RWPE2 (cell line): ENCODE data around the gene PARP12.

Source experiments
- ATAC-seq: fragments of 200-7000 bp; cut with Tn5 transposase; 3 replicates; pipeline ENCODE4 v1.9.1; 2021; ENCODE audit warnings: low read depth
- DNase-seq: peaks from one replicate; pipeline ENCODE4 v3.0.0-alpha.2; 2020; ENCODE audit warnings: low spot score
- H3K27ac ChIP-seq: fragments of 450-650 bp; 2 replicates; pipeline ENCODE4 v1.5.1; 2017; ENCODE audit warnings: mild to moderate bottlenecking; ENCODE audit not compliant: poor library complexity, severe bottlenecking
- H3K27me3 ChIP-seq: fragments of 250-450 bp; sonication (Bioruptor Pico); 2 replicates; pipeline ENCODE4 v1.5.1; 2021; ENCODE audit warnings: mild to moderate bottlenecking, moderate library complexity; ENCODE audit not compliant: insufficient read depth, poor library complexity, severe bottlenecking
- H3K36me3 ChIP-seq: fragments of 250-450 bp; sonication (Bioruptor Pico); 2 replicates; pipeline ENCODE4 v1.5.1; 2020; ENCODE audit warnings: low read depth, mild to moderate bottlenecking, moderate library complexity
- H3K4me1 ChIP-seq: fragments of 250-450 bp; sonication (Bioruptor Pico); 2 replicates; pipeline ENCODE4 v1.5.1; 2021; ENCODE audit warnings: mild to moderate bottlenecking, moderate library complexity; ENCODE audit not compliant: insufficient read depth, poor library complexity, severe bottlenecking
- H3K4me3 ChIP-seq: fragments of 250-450 bp; sonication (Bioruptor Pico); 2 replicates; pipeline ENCODE4 v1.5.1; 2021; ENCODE audit warnings: mild to moderate bottlenecking, moderate library complexity; ENCODE audit not compliant: severe bottlenecking
- H3K9me3 ChIP-seq: fragments of 250-450 bp; sonication (Bioruptor Pico); 2 replicates; pipeline ENCODE4 v1.5.1; 2021; ENCODE audit warnings: mild to moderate bottlenecking, moderate library complexity; ENCODE audit not compliant: severe bottlenecking
- TF ChIP-seq, protein P1 (sequence below): fragments of 450-650 bp; IDR thresholded peaks from one replicate; pipeline ENCODE4 v1.5.1; 2017; ENCODE audit warnings: mild to moderate bottlenecking, moderate library complexity; ENCODE audit not compliant: poor library complexity, severe bottlenecking

PARP12 gene

DNA sequence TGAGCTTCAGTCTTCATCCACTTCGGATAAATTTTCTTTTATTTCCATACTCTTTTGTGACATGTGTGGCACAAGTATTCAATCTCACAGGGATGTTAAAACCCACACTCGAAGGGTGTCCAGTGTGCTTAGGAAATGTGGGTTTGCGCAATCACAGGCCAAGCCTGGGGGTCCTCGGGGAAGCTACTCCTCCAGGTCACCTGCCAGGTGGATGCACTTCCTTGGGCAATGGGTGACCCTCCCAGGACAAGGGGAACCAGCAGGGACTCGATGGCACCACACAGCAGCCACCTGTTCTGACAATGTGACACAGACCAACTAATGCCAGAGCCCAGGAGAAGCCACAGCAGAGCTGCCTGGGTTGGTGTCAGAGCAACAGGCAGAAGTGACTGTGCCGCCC, 39.0 kb downstream of the PARP12 start:
- TF ChIP-seq, protein P1, sequence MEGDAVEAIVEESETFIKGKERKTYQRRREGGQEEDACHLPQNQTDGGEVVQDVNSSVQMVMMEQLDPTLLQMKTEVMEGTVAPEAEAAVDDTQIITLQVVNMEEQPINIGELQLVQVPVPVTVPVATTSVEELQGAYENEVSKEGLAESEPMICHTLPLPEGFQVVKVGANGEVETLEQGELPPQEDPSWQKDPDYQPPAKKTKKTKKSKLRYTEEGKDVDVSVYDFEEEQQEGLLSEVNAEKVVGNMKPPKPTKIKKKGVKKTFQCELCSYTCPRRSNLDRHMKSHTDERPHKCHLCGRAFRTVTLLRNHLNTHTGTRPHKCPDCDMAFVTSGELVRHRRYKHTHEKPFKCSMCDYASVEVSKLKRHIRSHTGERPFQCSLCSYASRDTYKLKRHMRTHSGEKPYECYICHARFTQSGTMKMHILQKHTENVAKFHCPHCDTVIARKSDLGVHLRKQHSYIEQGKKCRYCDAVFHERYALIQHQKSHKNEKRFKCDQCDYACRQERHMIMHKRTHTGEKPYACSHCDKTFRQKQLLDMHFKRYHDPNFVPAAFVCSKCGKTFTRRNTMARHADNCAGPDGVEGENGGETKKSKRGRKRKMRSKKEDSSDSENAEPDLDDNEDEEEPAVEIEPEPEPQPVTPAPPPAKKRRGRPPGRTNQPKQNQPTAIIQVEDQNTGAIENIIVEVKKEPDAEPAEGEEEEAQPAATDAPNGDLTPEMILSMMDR = no peak
- H3K27me3 ChIP-seq = no peaks in the 10 kb centered on the region
- no peaks in the 10 kb centered on the region for H3K4me1 ChIP-seq
- no peaks in the 10 kb centered on the region for H3K9me3 ChIP-seq
- H3K36me3 ChIP-seq = peaks cover 28% of the 10 kb centered on the region
- ATAC-seq = no peak
- DNase-seq = no peak
- no peak overlapping the region for H3K4me3 ChIP-seq
- no peak overlapping the region for H3K27ac ChIP-seq

DNA sequence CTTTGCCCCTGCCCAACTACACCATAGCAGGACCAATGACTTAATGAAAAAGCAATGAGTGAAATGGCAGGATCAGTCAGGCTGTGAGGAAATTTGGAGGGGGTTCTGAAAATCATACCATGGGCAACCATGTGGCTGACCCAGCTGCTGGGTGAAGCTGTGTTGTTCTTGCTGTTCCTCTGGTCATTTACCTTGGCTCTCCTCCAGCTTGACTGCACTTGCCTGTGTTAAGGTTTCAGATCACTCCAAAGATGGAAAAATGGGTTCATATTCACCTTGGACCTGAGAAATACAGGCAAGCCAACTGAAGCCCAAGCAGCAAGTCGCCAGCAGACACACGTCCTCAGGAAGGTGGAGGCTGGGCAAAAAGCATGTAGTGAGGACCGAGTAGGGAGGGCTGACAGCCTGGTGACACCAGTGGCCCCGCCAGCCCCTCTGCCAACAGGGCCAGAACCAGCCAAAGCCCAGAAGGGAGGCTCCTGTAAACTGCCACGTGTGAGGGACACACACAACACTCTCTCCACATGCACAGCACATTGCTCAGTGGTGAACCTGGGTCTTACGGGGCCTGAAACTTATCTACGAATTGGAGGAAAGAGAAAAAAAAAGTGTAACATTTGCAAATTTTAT, 40.1 kb downstream of the PARP12 start:
- Histone ChIP-seq H3K27ac (no peak overlapping the region), H3K27me3 (no peaks in the 10 kb centered on the region), H3K4me1 (no peaks in the 10 kb centered on the region), H3K9me3 (no peaks in the 10 kb centered on the region), H3K36me3 (peaks cover 24% of the 10 kb centered on the region), H3K4me3 (no peak overlapping the region)
- TF ChIP-seq, protein P1 = no peak
- DNase-seq (no peak), ATAC-seq (no peak)

DNA sequence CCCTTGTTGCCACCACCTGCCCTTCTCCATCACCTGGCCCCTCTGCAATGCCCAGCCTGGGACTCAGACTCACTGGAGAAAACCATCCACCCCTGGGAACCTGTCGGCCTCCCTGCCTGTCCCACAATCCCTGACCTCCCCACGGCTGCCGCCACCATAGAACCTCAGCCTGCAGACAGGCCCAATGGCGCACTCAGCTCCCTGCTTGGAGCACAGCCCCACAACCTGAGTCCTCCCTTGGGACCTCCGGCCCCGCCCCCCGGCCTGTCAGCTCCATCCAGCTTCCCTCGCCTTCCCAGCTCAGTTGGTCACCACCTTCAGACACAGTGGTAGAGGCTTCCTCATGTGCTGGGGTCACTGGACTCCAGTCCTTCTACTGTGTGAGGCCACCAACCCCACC, 41.1 kb downstream of the PARP12 start:
- no peak overlapping the region for H3K4me3 ChIP-seq
- DNase-seq = no peak
- H3K27ac ChIP-seq = no peak overlapping the region
- H3K36me3 ChIP-seq = peaks cover 19% of the 10 kb centered on the region
- no peaks in the 10 kb centered on the region for H3K4me1 ChIP-seq
- TF ChIP-seq, protein P1 = no peak
- H3K9me3 ChIP-seq = no peaks in the 10 kb centered on the region
- no peaks in the 10 kb centered on the region for H3K27me3 ChIP-seq
- no peak for ATAC-seq

- Histone ChIP-seq H3K27ac (no peak overlapping the region), H3K4me3 (no peak overlapping the region), H3K36me3 (peaks cover 7% of the 10 kb centered on the region; the same call in 1 of the 2 replicates), H3K9me3 (no peaks in the 10 kb centered on the region), H3K27me3 (no peaks in the 10 kb centered on the region), H3K4me1 (no peaks in the 10 kb centered on the region)
- TF ChIP-seq, protein P1 = no peak
- DNase-seq = no peak
- ATAC-seq = no peak
Measured at GRCh38 chr7:140019606-140020005, 43.1 kb downstream of the PARP12 start.

DNA sequence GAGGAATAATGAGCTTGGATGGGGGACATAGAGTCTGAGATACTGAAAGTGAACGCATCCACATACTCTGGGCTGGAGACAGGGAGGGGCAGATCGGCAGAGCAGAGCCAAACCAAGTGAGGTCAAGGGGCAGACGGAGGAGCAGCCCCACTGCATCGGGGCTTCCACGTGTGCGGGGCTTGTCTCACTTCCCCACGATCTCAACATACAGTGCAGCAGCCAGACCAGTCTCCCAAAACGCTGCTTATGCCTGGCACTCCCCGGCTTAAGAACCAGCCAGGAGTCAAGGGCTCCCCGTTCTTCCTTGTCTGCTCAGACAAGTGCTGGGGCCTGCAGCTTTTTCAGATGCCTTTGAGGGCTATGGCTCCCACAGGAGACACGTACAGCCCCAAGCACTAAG, 43.6 kb downstream of the PARP12 start:
- Histone ChIP-seq H3K9me3 (no peaks in the 10 kb centered on the region), H3K4me3 (no peak overlapping the region), H3K27me3 (no peaks in the 10 kb centered on the region), H3K36me3 (peaks cover 2% of the 10 kb centered on the region; the same call in 1 of the 2 replicates), H3K27ac (no peak overlapping the region), H3K4me1 (no peaks in the 10 kb centered on the region)
- DNase-seq (no peak), ATAC-seq (no peak)
- TF ChIP-seq, protein P1 = no peak
